Measurements from ENCODE around the gene RPP30.

DNA sequence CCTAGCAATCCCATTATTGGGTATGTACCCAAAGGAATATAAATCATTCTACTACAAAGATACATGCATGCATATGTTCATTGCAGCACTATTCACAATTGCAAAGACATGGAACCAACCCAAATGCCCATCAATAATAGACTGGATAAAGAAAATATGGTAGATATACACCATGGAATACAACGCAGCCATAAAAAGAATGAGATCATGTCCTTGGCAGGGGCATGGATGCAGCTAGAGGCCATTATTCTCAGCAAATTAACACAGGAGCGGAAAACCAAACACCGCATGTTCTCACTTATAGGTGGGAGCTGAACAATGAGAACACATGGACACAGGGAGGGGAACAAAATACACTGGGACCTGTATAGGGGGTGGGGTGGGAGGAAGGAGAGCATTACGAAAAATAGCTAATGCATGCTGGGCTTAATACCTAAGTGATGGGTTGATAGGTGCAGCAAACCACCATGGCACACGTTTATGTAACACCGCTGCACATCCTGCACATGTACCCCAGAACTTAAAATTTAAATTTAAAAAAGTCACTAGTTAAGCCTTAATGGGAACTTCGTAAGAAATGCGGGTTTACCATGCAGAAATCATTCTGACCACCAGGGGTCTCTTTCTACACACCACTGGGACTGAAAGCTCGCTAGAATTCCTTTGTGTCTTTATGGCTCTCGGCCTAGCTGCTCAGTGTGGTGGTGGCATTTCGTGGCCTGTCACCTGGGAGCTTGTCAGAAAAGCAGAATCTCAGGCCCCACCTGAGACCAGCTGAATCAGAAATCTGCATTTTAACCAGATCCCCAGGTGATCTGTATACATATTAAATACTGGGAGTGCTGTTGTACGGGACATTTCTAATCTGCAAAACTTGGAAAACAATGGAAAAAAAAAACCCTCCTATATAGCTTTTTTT lies 39.6 kb downstream of the RPP30 start:
- TF ChIP-seq, protein P1, sequence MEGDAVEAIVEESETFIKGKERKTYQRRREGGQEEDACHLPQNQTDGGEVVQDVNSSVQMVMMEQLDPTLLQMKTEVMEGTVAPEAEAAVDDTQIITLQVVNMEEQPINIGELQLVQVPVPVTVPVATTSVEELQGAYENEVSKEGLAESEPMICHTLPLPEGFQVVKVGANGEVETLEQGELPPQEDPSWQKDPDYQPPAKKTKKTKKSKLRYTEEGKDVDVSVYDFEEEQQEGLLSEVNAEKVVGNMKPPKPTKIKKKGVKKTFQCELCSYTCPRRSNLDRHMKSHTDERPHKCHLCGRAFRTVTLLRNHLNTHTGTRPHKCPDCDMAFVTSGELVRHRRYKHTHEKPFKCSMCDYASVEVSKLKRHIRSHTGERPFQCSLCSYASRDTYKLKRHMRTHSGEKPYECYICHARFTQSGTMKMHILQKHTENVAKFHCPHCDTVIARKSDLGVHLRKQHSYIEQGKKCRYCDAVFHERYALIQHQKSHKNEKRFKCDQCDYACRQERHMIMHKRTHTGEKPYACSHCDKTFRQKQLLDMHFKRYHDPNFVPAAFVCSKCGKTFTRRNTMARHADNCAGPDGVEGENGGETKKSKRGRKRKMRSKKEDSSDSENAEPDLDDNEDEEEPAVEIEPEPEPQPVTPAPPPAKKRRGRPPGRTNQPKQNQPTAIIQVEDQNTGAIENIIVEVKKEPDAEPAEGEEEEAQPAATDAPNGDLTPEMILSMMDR (IDR thresholded peaks at IDR 0.05; ENCODE audit: low read length): peak; percentile 73
- TF ChIP-seq EZH2 (optimal IDR thresholded peaks at IDR 0.05; ENCODE audit: low read depth, low read length): no peak
